Activated T-cell treated with anti-CD3 and anti-CD28 coated beads, Interleukin-2, amount 50 U/mL, for 24 hours (primary cell): Measurements from ENCODE around the gene C2CD4D.

Experiments used
- DNase-seq: peaks from one replicate; pipeline ENCODE4 v3.0.0-alpha.2; 2020
- H3K27ac Mint-ChIP-seq: 2 replicates; pipeline ENCODE4 v1.8.0; 2020; ENCODE audit warnings: mild to moderate bottlenecking, mixed read lengths
- H3K27me3 Mint-ChIP-seq: 2 replicates; pipeline ENCODE4 v1.8.0; 2020; ENCODE audit warnings: mixed read lengths
- H3K36me3 Mint-ChIP-seq: 2 replicates; pipeline ENCODE4 v1.8.0; 2020; ENCODE audit warnings: low read depth, mixed read lengths
- H3K4me1 Mint-ChIP-seq: 2 replicates; pipeline ENCODE4 v1.8.0; 2020; ENCODE audit warnings: low read depth, mixed read lengths
- H3K4me3 Mint-ChIP-seq: 2 replicates; pipeline ENCODE4 v1.8.0; 2020; ENCODE audit warnings: mild to moderate bottlenecking, moderate library complexity, mixed read lengths
- H3K9me3 Mint-ChIP-seq: 2 replicates; pipeline ENCODE4 v1.8.0; 2020; ENCODE audit warnings: mixed read lengths

Gene C2CD4D

DNA sequence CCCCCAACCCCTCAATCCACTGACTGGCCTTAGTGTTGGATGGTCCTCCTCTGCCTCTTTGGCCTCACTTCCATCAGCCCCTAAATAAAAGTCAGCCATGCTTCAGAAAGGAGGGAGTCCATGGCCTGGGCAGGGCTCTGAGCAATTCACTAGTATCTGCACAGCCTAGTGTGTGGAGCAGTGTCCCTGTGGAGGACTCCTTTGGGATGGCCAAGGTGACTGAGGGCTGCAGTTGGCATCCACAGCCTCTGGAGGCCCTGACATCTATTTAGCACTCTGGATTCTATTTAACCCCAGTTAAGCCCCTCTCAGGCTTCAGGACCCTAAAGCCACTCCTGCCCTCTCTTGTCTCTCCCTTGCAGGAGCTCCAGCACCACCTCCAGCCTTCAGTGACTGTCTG is 10.3 kb upstream of the C2CD4D start:
- Mint-ChIP-seq H3K27me3 (no peaks in the 10 kb centered on the region), H3K9me3 (no peaks in the 10 kb centered on the region), H3K4me3 (no peak overlapping the region), H3K36me3 (peaks cover 40% of the 10 kb centered on the region), H3K4me1 (peaks cover 32% of the 10 kb centered on the region), H3K27ac (no peak overlapping the region)
- DNase-seq, result no peak

DNA sequence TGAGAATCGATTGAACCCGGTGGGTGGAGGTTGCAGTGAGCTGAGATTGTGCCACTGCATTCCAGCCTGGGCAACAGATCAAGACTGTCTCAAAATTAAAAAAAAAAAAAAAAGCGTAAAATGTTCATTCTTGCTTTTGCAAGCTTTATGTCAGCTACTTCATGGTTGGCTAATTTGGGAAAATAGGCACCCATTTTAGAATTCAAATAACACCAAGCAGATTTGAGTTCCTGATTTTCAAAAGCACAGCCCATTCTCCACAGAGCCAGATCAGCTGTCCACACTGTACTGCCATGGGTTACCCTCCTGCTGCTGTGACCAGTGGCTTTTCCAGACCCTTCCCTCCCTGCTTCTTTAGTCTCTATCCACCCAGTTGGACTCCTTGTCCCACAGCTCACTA is 9.5 kb upstream of the C2CD4D start:
- no peaks in the 10 kb centered on the region for H3K9me3 Mint-ChIP-seq
- no peaks in the 10 kb centered on the region for H3K27me3 Mint-ChIP-seq
- H3K36me3 Mint-ChIP-seq, result peaks cover 45% of the 10 kb centered on the region
- peaks cover 32% of the 10 kb centered on the region for H3K4me1 Mint-ChIP-seq
- H3K4me3 Mint-ChIP-seq, result no peak overlapping the region
- peak overlapping the region; percentile 89 for H3K27ac Mint-ChIP-seq
- no peak for DNase-seq

DNA sequence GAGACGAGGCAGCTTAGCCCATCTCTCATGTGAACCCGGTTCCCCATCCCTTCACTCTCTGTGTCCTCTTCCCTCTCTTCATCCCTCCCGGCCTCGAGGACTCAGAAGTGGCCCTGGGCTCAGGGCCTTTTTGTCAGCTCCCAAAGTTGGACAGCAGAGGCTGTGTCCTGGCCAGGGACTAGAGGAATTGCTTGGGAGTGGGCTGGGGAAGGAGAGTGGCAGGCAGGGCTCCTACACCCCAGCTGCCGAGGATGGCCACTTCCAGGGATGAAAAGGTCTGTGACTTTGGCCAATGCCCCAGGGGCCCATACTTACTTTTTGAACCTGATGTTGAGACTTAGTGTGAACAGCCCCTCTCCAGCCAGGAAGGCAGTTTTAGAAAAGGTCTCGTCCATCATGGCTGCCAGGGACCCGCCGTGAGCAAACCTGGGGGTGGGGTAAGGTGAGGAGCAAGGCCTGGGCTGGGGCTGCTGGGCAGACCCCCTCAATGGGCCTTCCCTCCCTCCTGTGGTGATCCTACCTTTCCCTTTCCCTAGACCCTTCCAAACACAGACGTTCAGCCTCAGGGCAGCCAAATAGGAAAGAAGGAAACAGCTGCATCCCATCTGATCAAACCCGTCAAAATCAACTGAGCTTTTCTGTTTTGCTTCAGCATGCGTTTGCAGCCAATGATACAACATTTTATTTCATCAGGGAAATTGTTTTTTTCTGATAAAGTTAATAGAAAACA is 8.4 kb upstream of the C2CD4D start:
- Mint-ChIP-seq H3K4me3 (no peak overlapping the region), H3K36me3 (peaks cover 50% of the 10 kb centered on the region)
- no peak for DNase-seq

DNA sequence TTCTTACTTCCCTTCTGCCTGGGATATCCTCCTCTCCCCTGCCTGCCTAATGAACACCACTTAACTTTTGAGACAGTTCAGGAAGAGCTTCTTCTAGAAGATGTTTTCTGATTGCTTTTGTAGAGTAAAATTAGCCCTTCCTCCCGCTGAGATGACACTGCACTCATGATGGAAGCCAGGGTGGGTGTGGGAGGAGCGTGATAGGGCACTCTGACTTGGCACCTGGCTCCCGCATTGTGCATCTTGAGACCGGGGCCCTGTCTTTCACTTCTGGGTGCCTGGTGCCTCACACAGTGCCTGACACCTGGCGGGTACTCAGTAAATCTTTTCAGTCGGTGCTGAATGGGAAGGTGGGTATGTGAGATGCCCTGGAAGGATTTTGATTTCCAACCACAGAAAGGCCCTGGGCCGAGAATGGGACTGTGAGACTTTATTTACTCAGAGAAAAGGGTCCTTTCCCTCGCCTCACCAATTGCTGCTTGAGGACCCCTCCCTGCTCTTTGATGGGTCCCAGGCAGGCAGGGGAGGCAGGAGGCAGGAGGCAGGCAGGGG is 7.1 kb upstream of the C2CD4D start:
- DNase-seq, result no peak
- no peak overlapping the region for H3K4me3 Mint-ChIP-seq
- no peaks in the 10 kb centered on the region for H3K9me3 Mint-ChIP-seq
- peak overlapping the region; percentile 48 for H3K27ac Mint-ChIP-seq
- no peaks in the 10 kb centered on the region for H3K27me3 Mint-ChIP-seq
- H3K36me3 Mint-ChIP-seq, result peaks cover 54% of the 10 kb centered on the region
- H3K4me1 Mint-ChIP-seq, result peaks cover 35% of the 10 kb centered on the region

More for the DNA sequence above, 8.4 kb upstream of the C2CD4D start:
- Mint-ChIP-seq H3K27me3 (no peaks in the 10 kb centered on the region), H3K27ac (peak overlapping the region; percentile 71), H3K9me3 (no peaks in the 10 kb centered on the region), H3K4me1 (peaks cover 32% of the 10 kb centered on the region)

DNA sequence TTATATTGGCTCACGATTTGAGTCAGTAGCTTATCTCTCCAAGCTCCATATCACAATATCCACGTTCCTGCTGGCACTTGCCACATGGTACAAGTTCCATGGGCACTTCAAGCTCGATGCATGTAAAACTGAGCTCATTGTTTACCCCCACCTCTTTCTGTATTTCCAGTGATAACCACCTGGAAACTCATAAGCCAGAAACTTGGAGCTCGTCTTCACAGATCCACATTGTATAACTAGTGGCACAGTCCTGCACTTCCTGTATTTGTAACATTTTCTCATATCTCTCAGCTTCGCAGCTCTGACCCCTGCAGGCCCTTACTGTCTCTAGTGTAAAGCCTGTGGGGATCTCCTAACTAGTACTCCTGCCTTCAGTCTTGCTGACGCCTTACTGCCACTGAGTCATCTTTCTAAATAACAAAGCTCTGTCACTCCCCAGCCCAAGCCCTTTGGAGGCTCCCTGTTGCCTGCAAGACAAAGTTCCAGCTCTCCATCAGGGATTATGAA is 6.5 kb upstream of the C2CD4D start:
- Mint-ChIP-seq H3K9me3 (no peaks in the 10 kb centered on the region), H3K27me3 (no peaks in the 10 kb centered on the region), H3K4me1 (peaks cover 38% of the 10 kb centered on the region), H3K27ac (peak overlapping the region; percentile 48), H3K4me3 (no peak overlapping the region), H3K36me3 (peaks cover 55% of the 10 kb centered on the region)
- DNase-seq, result no peak

DNA sequence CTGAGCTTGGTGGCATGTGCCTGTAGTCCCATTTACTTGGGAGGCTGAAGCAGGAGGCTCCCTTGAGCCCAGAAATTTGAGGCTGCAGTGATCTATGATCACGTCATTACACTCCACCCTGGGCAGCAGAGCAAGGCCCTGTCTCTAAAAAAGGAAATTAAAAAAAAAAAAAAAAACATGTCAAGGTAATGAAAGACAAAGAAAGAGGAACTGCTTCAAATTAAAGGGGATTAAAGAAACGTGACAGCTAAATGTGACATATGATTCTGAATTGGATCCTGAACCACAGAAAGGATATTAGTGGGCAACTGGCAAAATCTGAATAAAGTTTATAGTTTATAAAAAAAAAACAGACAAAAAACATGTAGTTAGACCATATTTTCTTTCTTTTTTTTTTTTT is 3.8 kb upstream of the C2CD4D start:
- H3K27ac Mint-ChIP-seq, result no peak overlapping the region
- no peak for DNase-seq
- no peak overlapping the region for H3K4me3 Mint-ChIP-seq
- H3K4me1 Mint-ChIP-seq, result peaks cover 49% of the 10 kb centered on the region
- no peaks in the 10 kb centered on the region for H3K9me3 Mint-ChIP-seq
- no peaks in the 10 kb centered on the region for H3K27me3 Mint-ChIP-seq
- peaks cover 58% of the 10 kb centered on the region for H3K36me3 Mint-ChIP-seq

DNA sequence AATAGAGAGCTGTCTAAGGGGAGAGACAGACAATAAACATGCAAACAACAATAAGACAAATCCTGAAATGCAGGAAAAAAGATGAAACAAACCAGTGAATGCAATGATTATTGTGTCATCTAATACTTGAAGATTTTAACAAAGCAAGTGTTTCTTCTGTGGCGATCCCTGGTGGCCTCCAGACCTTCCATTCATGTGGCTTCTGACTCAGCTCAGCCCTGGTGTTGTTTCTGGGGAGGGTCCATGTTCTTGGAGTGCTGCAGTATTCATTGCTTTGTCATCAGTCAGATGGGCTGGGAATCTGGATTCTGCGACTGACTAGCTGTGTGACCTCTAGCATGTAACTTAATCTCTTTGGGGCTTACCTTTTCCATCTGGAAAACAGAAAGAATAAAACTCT is 1.5 kb upstream of the C2CD4D start:
- H3K4me1 Mint-ChIP-seq, result peaks cover 50% of the 10 kb centered on the region
- no peak overlapping the region for H3K27ac Mint-ChIP-seq
- peaks cover 49% of the 10 kb centered on the region for H3K36me3 Mint-ChIP-seq
- DNase-seq, result no peak
- H3K4me3 Mint-ChIP-seq, result no peak overlapping the region
- H3K9me3 Mint-ChIP-seq, result no peaks in the 10 kb centered on the region
- H3K27me3 Mint-ChIP-seq, result no peaks in the 10 kb centered on the region

DNA sequence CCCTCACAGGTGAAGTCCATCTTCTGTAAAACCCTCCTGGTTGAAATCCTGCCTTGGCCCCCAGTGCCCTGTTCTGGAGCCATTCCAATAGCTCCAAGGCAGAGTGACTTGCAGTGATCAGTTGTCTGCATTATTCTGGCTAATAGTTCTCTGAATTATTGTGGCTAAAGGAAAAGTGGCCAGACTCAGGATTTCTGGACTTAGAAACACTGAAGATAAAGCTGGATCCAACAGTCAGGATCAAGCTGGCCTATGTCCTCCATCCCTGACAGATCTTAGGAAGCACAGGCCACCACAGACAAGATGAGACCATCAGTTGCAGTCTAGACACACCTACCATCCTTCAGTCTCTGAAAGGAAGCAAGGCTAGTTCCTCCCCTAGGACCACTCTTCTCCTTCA is 801 bp upstream of the C2CD4D start:
- Mint-ChIP-seq H3K27ac (no peak overlapping the region), H3K4me3 (peak overlapping the region; percentile 85), H3K9me3 (no peaks in the 10 kb centered on the region), H3K4me1 (peaks cover 50% of the 10 kb centered on the region), H3K36me3 (peaks cover 45% of the 10 kb centered on the region), H3K27me3 (no peaks in the 10 kb centered on the region)
- no peak for DNase-seq

DNA sequence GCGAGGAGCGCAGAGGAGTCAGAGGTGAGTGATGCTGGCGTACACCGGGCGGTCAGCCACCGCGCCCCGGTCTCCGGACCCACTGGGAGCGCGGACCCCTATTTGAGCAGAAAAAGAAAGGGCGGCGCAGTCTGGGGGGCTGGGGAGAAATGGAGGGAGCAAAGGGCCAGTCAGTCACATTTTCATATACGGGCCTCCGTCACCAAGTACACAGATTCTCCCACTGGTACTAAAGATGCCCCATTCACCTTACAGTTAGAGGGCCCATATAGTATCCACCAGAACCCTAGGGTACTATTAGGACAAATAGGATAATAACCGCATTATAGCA is 573 bp downstream of the C2CD4D start:
- H3K36me3 Mint-ChIP-seq, result peaks cover 39% of the 10 kb centered on the region
- peak overlapping the region; percentile 84 for H3K27ac Mint-ChIP-seq
- H3K4me3 Mint-ChIP-seq, result peak overlapping the region; percentile 85
- no peaks in the 10 kb centered on the region for H3K27me3 Mint-ChIP-seq
- DNase-seq, result no peak
- peaks cover 60% of the 10 kb centered on the region for H3K4me1 Mint-ChIP-seq
- no peaks in the 10 kb centered on the region for H3K9me3 Mint-ChIP-seq

DNA sequence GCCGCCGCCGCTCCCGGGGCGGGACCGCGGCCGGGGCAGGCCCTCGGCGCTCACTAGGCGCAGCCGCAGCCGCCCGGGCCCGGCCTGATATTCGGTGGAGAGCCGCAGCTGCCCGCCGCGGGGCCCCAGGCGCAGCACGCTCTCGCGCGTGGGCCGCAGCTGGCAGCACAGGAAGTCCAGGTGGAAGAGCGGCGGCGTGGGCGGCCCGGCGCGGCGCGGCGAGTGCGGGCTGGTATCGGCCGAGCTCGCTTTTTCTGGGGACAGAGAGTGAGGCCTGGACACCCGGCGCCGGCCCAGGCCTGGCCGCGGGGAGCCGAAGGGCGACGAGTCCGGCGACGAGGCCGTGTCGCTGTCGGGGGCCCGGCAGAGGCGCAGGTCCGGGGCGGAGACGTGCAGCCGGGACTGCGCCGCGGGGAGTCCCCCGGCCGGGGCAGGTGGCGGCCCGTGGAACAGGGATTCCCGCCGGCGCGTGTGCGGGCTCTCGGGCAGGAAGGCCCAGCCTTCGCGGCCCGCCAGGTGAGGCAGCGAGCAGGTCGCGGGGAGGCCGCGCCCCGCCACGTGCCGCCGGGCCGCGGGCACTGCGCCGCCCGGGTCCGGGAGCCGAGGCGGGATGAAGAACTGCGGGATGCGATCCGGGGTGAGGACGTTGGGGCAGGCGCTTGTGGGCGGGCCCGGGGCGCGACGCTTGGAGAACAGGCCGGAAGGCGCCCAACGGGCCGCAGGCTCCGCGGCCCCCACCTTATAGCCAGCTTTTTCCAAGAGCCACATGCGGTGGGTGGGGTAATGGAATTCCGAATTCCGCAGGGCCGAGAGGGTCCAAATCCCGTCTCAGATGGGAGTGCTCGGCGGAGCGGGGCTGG is 1.2 kb downstream of the C2CD4D start:
- Mint-ChIP-seq H3K27ac (peak overlapping the region; percentile 84), H3K36me3 (peaks cover 37% of the 10 kb centered on the region), H3K9me3 (no peaks in the 10 kb centered on the region), H3K27me3 (no peaks in the 10 kb centered on the region), H3K4me1 (peaks cover 66% of the 10 kb centered on the region), H3K4me3 (peak overlapping the region; percentile 85)
- peak; percentile 72 for DNase-seq

DNA sequence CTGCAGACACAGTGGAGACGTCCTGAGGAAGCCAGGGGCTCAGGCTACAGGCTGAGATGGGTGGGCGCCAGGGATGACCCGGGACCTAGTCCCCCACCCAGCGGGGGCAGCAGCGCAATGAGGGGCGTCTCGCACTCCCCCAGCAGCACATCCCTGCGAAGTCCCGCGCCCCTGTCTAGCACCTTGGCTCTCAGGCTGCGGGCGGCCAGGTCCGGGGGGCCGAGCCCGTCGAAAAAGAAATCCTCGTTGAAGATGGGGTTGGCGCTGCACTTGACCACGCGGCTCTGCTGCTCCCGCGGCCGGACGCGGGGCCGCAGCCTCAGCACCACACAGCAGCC is 1.8 kb downstream of the C2CD4D start:
- H3K4me3 Mint-ChIP-seq, result peak overlapping the region; percentile 81
- H3K36me3 Mint-ChIP-seq, result peaks cover 32% of the 10 kb centered on the region
- no peaks in the 10 kb centered on the region for H3K9me3 Mint-ChIP-seq
- H3K4me1 Mint-ChIP-seq, result peaks cover 70% of the 10 kb centered on the region
- no peaks in the 10 kb centered on the region for H3K27me3 Mint-ChIP-seq
- DNase-seq, result no peak
- H3K27ac Mint-ChIP-seq, result peak overlapping the region; percentile 93

DNA sequence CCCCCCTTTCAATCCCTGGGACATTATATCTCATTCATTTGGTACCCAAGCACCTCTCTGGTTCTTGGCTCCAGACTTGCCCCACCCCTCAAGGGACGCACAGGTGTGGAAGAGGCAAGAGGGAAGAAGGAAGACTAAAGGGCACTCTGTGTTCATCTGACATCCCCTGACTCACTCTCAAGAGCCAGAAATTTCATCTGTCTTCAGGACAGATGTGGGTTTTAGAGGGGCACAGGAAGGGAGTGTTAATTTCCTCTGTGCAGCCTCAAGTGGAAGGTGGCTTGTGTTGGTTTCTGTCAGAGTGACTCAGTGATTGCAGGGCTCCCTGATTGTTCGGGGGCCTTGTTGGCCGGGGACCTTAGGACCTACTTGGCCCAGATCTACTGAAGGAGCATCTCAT is 2.4 kb downstream of the C2CD4D start:
- Mint-ChIP-seq H3K27ac (peak overlapping the region; percentile 93), H3K4me1 (peaks cover 77% of the 10 kb centered on the region), H3K36me3 (peaks cover 28% of the 10 kb centered on the region), H3K27me3 (no peaks in the 10 kb centered on the region), H3K9me3 (no peaks in the 10 kb centered on the region), H3K4me3 (peak overlapping the region; percentile 81)
- DNase-seq, result peak; percentile 49

DNA sequence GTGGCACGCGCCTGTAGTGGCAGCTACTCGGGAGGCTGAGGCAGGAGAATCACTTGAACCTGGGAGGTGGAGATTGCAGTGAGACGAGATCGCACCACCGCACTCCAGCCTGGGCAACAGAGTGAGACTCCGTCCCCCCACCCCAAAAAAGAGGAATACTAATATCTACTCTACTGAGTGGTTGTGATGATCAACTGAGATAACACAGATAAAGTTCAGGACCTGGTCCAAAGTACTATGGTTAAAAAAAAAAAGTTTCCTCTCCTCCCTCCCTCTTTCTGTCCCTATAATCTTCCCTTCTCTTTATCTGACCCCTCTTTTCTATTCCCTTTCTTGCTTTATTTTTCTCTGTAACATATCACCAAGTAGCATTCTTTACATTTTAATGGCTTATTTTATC is 4.0 kb downstream of the C2CD4D start:
- Mint-ChIP-seq H3K27me3 (no peaks in the 10 kb centered on the region), H3K4me1 (peaks cover 75% of the 10 kb centered on the region), H3K36me3 (peaks cover 14% of the 10 kb centered on the region), H3K9me3 (no peaks in the 10 kb centered on the region), H3K4me3 (no peak overlapping the region), H3K27ac (peak overlapping the region; percentile 80)
- DNase-seq, result no peak

DNA sequence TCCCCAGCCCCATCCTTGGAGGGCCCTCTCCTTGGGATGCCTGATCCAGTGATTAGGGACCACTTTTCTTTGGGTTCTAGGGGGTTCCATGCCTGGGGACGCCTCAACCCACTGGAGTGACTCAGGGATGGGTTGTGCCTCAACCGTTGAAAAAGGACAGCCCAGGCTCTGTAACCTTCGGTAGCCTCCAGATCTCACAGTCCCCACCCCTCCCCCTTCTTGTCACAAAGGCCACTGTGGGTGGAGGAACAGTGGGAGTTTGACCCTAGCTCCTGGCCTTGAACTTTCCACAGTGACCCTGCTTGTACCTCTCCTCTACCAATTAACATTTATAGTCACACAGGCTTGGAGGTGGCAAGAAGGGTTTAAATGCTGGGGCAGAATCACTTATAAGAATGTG is 5.4 kb downstream of the C2CD4D start:
- Mint-ChIP-seq H3K9me3 (no peaks in the 10 kb centered on the region), H3K4me3 (no peak overlapping the region), H3K4me1 (peaks cover 75% of the 10 kb centered on the region), H3K27me3 (no peaks in the 10 kb centered on the region), H3K36me3 (peaks cover 3% of the 10 kb centered on the region), H3K27ac (no peak overlapping the region)
- no peak for DNase-seq
